ENCODE measurements around the gene SPHKAP. TPM values are rescaled to one million over a fixed set of nuclear protein-coding genes. Genes with fewer than 3 reads are reported as not detected.
"Not testable (repeated sequence)": the region's sequence is repeated elsewhere in the genome, so short reads cannot be mapped to it uniquely, and the experiment has no call there.

The SPHKAP gene
- total RNA-seq, 4 donors from 2014 or later = not detected

- intact Hi-C loops (cut with DNase I; ENCODE audit: low total_unique reads) = no loop called here
- Histone ChIP-seq H3K27ac (no peak overlapping the region), H3K27me3 (no peaks in the 10 kb centered on the region), H3K4me3 (no peak overlapping the region), H3K36me3 (no peaks in the 10 kb centered on the region), H3K4me1 (no peaks in the 10 kb centered on the region), H3K9me3 (no peaks in the 10 kb centered on the region)
- in situ Hi-C loops (cut with MboI; ENCODE audit: low sequenced_read_pairs in 4 of 4) = no loop called here
- DNase-seq (no peak), ATAC-seq (no peak)
- TF ChIP-seq POLR2A (IDR thresholded peaks at IDR 0.05) (no peak), CTCF (IDR thresholded peaks at IDR 0.05 in 4 of 5, conservative IDR thresholded peaks at IDR 0.05 in 1 of 5) (no peak)
Measured at GRCh38 chr2:228086561-228086960, 94.9 kb downstream of the SPHKAP start.

DNA sequence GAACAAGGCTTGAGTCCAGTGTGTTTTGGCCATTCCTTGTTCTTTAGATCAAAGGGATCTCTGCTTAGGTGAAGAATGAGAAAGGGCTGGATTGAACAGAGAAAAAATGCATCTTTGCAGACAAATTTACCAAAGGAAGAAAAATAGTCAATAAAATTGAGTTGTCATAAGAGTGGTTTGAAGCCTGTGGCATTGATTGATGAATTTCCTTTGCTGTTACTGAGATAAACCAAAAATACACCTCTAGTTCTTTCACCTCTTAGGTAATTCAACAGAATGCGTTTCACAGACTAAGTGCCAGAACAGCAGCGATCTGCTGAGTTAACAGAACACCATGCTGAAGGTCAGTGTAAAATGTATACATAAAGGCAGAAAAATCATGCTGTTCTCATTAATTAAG lies 96.8 kb downstream of the SPHKAP start:
- Histone ChIP-seq H3K27me3 (no peaks in the 10 kb centered on the region), H3K27ac (no peak overlapping the region), H3K36me3 (no peaks in the 10 kb centered on the region), H3K4me3 (no peak overlapping the region), H3K4me1 (no peaks in the 10 kb centered on the region), H3K9me3 (no peaks in the 10 kb centered on the region)
- in situ Hi-C loops (cut with MboI; ENCODE audit: low sequenced_read_pairs in 4 of 4) (no loop called here), intact Hi-C loops (cut with DNase I; ENCODE audit: low total_unique reads) (no loop called here)
- DNase-seq = no peak
- TF ChIP-seq POLR2A (IDR thresholded peaks at IDR 0.05) (no peak), CTCF (IDR thresholded peaks at IDR 0.05 in 4 of 5, conservative IDR thresholded peaks at IDR 0.05 in 1 of 5) (no peak)
- no peak for ATAC-seq

DNA sequence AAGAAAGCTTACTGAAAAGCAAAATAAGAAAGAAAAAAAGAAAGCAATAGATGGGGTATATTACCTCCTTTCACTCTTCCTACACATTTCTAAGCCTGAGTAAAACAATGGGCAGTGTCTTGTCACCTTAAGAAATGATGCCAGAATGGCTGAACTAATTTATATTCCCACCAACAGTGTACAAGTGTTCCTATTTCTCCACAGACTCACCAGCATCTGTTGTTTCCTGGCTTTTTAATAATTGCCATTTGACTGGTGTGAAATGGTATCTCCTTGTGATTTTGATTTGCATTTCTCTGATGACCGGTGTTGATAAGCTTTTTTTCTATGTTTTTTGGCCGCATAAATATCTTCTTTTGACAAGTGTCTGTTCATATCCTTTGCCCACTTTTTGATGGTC lies 98.4 kb downstream of the SPHKAP start:
- Histone ChIP-seq H3K9me3 (no peaks in the 10 kb centered on the region), H3K4me3 (no peak overlapping the region), H3K4me1 (no peaks in the 10 kb centered on the region), H3K27me3 (no peaks in the 10 kb centered on the region), H3K27ac (no peak overlapping the region), H3K36me3 (no peaks in the 10 kb centered on the region)
- ATAC-seq = no peak
- TF ChIP-seq CTCF (IDR thresholded peaks at IDR 0.05 in 4 of 5, conservative IDR thresholded peaks at IDR 0.05 in 1 of 5) = no peak
- no peak for TF ChIP-seq POLR2A (IDR thresholded peaks at IDR 0.05)
- no peak for DNase-seq
- in situ Hi-C loops (cut with MboI; ENCODE audit: low sequenced_read_pairs in 4 of 4) = no loop called here
- intact Hi-C loops (cut with DNase I; ENCODE audit: low total_unique reads) = no loop called here

DNA sequence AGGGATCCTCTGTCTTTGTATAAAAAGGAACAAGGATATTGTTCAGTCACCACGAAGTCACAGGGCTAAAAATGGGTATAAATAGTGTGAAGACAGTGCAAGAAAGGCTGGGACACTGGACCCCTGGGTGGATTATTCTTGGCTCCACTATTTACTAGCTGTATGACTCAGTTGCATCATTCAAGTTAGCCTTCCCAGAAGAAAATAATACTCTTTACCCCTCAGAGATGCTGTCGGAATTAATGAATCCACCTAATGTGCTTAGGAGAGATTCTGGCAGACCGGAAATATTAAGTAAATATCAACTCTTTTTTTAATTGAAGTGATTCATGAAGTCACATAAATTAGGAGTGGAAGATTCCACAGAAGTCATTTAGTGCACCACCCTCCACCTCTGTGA lies 98.9 kb downstream of the SPHKAP start:
- TF ChIP-seq CTCF (IDR thresholded peaks at IDR 0.05 in 4 of 5, conservative IDR thresholded peaks at IDR 0.05 in 1 of 5) (no peak), POLR2A (IDR thresholded peaks at IDR 0.05) (no peak)
- intact Hi-C loops (cut with DNase I; ENCODE audit: low total_unique reads) = no loop called here
- no peaks in the 10 kb centered on the region for H3K9me3 ChIP-seq
- no peak overlapping the region for H3K4me3 ChIP-seq
- H3K36me3 ChIP-seq = no peaks in the 10 kb centered on the region
- DNase-seq (no peak), ATAC-seq (no peak)
- no peak overlapping the region for H3K27ac ChIP-seq
- H3K27me3 ChIP-seq = no peaks in the 10 kb centered on the region
- in situ Hi-C loops (cut with MboI; ENCODE audit: low sequenced_read_pairs in 4 of 4) = no loop called here
- no peaks in the 10 kb centered on the region for H3K4me1 ChIP-seq

DNA sequence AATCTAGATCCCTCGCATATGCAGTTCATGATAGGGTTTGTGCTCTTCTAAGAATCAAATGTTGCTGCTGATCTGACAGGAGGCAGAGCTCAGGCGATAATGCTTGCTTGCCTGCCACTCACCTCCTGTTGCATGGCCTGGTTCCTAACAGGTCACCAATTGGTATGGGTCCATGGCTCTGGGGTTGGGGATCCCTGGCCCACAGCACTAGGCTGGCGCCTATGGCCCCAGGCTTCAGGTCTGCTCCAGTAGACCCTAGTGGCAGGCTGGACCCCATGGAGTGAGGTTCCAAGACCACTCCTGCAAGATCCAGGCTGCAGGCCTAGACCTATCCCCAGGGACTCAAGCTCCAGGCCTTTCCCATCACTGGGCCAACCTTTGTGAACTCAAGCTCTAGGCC lies 102.3 kb downstream of the SPHKAP start:
- Histone ChIP-seq H3K4me1 (no peaks in the 10 kb centered on the region), H3K27me3 (no peaks in the 10 kb centered on the region), H3K27ac (no peak overlapping the region), H3K9me3 (no peaks in the 10 kb centered on the region), H3K4me3 (no peak overlapping the region), H3K36me3 (no peaks in the 10 kb centered on the region)
- no peak for TF ChIP-seq CTCF (IDR thresholded peaks at IDR 0.05 in 4 of 5, conservative IDR thresholded peaks at IDR 0.05 in 1 of 5)
- TF ChIP-seq POLR2A (IDR thresholded peaks at IDR 0.05) = no peak
- intact Hi-C loops (cut with DNase I; ENCODE audit: low total_unique reads) (no loop called here), in situ Hi-C loops (cut with MboI; ENCODE audit: low sequenced_read_pairs in 4 of 4) (no loop called here)
- ATAC-seq (no peak), DNase-seq (no peak)

- intact Hi-C loops (cut with DNase I; ENCODE audit: low total_unique reads); H3K4me1 ChIP-seq; H3K27ac ChIP-seq; H3K9me3 ChIP-seq; H3K36me3 ChIP-seq; H3K27me3 ChIP-seq; ATAC-seq; DNase-seq; in situ Hi-C loops (cut with MboI; ENCODE audit: low sequenced_read_pairs in 4 of 4); H3K4me3 ChIP-seq: not testable (repeated sequence)
Measured at GRCh38 chr2:228076695-228077094, 104.8 kb downstream of the SPHKAP start.

Data from gastrocnemius medialis (tissue), 4 donors.